ENCODE measurements around the gene TMPRSS13.
"Not testable (repeated sequence)": the region's sequence is repeated elsewhere in the genome, so short reads cannot be mapped to it uniquely, and the experiment has no call there.

GRCh38 chr11:117926166-117926565, 3.0 kb downstream of the TMPRSS13 start:
- not testable (repeated sequence) for TF ChIP-seq CTCF (IDR thresholded peaks at IDR 0.05; ENCODE audit: borderline replicate concordance, extremely low read depth, low read length, poor library complexity, severe bottlenecking); EZH2 (IDR thresholded peaks at IDR 0.05; ENCODE audit: borderline replicate concordance, low read depth, low read length, severe bottlenecking)
